NCI-H2171 treated with DMSO at 0.1 percent for 48 hours (cell line): ENCODE data around the gene SLC7A4.
"Not testable (repeated sequence)": the region's sequence is repeated elsewhere in the genome, so short reads cannot be mapped to it uniquely, and the experiment has no call there.

ENCODE experiments used
- DNase-seq: peaks from one replicate; lab custom pipeline; 2025; lab: John Stamatoyannopoulos, UW

SLC7A4 gene

DNA sequence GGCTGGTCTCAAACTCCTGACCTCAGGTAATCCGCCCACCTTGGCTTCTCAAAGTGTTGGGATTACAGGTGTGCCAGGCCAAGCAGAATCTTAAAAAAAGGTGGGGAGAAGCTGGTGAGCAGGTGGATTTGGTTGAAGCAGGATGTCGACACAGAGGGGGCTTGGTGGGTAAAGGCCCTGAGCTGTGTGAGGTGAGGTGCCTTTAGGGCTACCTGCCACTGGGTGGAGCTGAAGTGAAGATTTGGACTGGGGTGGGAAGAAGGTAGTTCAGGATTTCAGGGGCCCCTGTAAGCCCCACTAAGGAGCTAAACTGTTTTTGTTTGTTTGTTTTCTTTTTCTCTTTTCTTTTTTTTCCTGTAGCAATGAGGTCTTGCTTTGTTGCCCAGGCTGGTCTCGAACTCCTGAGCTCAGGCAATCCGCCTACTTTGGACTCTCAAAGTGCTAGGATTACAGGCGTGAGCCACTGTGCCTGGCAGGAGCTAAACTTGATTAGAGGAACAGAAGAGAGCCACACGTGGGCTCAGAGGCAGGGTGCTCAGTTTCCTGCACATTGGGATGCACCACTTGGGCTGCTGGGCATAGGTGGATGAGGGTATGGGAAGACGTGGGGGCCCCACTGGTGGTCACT lies 11.4 kb downstream of the SLC7A4 start:
- DNase-seq, result peak; percentile 26

DNA sequence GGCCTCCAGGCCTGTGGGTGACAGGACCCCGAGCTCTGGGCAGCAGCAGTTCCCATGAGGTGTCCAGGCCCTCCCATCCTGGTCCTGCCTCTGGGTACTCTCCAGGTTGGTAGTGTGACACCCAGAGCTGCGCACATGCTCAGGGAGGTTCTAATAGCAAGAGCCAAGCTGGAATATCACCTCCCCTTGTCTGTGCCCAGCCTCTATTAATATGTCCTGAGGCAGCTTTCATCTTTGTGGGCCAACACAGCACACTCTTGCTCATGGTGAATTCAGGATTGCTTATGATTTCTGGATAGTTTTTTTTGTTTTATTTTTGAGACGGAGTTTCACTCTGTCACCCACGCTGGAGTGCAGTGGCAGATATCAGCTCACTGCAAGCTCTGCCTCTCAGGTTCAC lies 14.0 kb downstream of the SLC7A4 start:
- no peak for DNase-seq

DNA sequence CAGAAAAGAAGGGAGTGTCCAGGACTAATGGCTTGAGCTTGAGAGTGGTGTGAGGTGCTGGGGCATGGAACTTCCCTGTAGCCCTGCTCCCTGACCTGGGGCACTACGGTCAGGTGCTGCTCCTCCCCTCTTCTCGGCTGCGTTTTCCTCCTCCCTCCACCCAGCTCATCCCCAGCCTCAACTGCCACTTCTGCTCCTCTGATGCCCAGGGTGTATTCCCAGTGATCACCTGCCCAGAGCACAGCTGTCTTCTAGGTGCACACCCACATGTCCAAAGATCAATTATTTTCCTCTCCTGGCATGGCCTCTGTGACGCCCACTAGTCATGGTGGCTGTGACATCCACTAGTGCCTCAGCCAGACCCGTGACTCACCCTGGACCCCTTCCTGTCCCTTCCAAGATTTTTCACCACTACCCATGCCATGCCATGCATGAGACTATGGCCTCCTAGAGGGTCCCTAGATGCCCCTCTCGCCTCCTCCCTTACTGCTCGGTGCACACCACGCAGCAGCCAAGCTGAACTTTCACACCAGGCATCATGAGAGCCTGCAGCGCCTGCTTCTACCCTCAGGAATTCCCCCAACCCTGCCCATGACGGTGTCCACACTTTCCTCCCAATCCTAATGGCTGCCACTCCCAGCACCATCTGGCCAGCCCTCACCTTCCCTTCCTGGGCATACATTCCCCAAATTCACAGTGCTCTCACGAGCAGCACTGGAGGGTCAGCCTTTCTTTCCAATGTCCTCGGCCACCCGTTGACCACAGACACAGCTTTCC lies 15.5 kb downstream of the SLC7A4 start:
- no peak for DNase-seq

DNA sequence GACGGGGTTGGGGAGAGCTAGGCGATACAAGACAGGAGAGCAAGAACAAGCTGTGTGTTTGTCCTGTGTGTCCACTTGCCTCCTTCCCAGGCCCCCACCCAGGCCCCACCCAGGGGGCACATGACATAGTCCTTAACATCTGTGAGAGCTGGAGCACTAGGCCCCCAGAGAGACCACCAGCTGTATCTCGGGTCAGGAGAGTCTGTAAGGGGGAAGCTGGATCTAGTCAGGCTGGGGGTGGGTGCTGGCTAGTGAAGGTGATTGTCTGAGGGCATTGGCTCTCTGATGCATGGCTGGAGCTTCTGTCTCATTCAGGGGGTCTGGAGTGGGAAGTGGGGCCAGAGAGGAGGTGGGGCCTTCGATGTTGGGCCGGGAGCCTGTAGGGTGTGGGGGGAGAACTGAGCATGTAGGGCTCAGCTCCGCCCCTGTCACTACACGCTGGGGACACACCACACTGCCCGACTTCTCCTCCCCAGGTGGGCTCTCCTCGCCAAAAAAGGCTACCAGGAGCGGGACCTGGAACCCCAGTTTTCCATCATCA lies 16.8 kb downstream of the SLC7A4 start:
- no peak for DNase-seq

DNA sequence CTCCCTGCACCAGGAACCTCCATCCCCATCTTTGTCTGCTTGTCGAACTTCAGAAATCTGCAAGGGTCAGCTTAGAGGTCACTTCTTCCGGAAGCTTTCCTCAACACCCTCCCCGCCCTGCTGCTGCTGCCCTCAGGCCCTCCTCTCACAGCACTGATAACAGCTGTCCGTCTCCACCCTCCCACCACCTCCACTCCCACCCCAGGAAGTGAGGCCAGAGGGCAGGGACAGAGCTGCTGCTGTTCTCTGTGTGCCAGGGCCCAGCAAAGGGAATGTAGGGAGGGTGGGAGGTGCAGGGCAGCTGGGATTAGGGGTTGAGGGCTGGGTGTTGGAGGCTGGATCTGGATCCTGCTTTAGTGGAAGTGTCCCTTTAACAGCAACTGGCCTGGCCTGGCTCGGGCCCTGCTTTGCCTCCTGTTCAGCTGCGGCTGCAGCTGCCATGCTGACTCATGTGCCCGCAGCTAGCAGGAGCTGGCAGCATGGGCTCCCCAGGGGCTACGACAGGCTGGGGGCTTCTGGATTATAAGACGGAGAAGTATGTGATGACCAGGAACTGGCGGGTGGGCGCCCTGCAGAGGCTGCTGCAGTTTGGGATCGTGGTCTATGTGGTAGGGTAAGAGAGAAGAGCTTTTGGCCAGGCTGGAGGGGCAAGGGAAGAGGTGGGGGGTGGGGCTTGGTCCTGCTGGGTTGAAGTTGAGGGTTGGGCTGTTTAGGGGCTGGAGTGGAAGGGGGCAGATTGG lies 17.5 kb downstream of the SLC7A4 start, which contains the start of gene P2RX6:
Gene P2RX6, plus strand, starts transcription at position 440 of the 740 bp plus-strand sequence. Its CDS starts 10 bp downstream, at position 450.
- DNase-seq, result peak; percentile 58

DNA sequence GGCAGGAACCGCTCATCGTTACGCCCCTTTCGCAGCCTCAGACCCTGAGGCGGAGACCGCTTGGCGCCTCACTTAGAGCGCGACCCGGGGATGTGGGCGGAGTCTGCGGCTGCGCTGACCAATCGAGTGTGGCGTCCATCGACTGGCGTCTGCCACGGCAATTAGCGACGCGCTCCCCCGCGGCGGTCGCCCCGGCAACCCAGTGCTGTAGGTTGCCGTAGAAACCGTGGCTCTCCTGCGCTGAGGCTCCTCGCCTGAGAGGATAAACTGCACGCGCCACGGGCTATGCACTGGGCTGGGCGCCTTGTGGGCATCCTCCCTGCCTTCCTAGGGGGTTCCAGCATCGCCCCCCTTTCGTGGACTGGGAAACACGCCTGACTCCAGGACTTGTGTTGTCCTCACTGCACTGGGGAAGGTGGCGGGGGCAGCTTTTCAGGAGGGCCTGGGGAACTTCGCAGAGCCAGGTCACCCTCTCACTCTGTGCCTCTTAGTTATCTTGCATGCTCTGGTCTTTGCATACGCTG lies 18.1 kb downstream of the SLC7A4 start:
- peak; percentile 94 for DNase-seq

DNA sequence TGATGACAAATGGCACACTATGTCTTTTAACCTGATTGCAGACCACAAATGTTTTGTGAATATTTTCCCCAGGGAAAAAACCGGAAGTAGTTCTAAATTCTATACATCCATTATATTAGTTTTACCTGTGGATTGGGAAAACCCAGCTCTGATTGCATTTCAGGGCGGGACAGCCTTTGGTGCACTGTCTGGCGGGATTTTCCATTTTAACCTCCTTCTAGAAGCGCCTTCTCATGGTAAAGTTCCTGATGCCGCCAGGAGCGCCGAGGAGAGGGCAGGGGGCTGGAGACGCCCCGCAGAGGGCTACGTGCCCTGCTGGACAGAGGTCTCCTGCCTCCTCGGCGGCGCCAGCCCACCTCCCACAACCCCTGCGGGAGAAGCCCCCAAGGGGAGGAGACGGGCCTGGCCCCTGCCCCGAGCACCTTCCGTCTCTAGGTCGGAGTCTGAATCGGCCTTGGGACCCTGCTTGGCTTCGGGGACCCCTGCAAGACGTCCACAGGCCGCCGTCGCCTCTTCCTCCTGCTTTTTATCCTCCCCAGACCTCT lies 18.6 kb downstream of the SLC7A4 start:
- DNase-seq, result peak; percentile 58

DNA sequence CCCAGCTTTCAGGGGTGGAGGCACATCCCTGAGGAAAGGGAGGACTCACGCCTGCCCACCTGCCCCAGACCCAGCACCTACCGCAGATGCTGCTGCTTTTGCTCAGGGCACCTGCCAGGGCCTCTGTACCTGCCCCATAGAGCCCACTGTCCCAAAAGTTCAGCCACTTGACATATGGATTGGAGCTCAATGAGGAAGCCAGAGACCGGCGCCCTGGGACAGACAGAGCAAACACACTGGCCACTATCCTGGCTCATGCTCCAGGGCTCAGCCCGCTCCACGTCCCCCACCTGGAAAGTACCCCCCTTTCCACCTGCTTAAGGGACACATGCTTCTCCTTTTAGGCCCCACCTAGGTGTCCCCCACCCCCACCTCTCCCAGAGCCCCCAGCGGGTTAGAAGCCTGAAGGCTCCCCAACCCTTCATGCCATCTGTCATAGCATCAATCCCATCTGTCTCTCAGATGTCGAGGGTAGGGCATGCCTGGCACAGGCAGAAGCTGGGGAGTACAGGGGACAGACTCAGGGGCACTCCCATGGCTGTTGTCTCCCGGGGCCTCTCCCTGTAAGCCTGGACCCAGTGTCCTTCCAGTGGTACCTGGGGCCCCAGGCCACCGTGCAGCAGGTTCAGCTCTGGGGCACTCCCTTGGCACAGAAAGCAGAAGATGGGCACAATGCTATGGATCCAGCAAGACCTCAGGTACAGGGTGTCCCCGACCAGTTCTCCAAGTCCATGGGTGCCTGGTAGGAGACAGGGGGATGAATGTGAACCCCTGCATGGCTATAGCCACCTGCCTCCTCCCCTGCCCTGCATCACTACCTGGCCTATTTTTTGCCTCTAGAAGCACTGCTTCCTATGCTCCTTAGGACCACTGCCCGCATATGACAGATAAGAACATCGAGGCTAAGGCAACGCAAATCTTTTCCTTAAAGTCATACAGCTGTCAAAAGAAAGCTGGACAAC lies 19.6 kb downstream of the SLC7A4 start:
- peak; percentile 84 for DNase-seq

DNA sequence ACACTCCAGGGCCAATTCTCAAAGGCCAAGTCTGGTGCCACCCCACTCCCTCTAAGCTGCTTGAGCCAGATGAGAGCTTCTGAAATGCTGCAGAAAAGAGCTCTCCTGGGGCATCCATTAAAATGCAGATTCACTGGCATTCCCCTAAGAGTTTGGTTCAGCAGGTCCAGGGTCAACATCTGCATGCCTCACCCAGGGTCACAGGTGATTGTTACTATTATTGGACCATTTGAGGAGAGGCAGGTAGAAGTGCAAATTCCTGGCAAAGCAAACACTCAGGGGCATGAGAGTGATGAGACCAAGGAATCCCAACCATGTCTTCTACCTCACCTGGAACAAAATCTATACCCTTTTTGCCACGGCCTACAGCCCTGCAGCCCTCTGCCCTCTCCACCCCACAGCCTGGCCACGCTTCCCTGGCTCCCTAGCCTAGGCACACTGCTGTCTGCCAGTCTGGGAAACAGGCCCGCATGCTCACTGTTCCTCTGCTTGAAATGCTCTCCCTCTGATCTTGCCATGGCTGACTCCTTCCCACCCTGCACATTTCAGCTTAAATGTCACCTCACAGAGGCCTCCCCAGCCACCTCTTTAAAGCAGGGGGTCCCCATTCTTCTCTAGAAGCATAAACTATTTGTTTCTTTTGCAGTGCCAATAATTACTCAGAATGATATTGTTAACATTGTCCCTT lies 21.8 kb downstream of the SLC7A4 start:
- DNase-seq, result no peak

DNA sequence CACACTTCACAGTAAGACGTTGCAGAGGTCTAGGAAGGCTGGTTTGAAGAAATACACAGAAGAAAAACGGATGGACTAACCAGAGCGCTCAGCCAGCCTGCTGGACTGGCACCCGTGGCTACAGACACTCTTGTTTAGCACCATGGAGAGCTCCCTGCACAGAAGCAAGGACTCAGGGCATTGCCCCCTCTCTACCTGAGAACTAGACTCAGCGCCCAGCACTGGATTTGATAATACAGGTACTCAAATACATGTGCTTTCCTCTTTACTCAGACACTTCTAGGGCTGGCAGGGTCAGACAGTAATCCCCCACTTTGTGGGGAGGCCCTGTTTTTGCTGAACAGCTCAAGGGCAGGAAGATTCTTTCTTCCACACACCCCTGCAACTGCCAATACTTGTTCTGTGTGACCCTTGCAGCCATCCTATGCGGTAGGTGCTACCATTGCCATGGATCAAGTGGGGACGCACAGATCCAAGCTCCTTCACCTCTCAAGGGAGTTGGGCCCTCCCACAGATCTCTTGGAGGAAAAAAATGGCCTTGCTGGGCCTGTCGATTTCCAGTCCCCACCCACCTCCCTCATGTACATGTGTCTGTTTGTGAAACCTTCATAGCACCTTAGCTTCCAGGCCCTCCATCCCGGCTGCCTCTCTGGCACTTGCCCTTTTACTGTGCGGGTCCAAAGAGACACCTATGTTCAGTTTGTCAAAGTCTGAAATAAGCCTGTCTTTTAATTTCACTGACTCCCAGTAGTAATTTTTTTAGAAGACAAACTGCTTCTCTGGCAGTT lies 22.5 kb downstream of the SLC7A4 start:
- no peak for DNase-seq

DNA sequence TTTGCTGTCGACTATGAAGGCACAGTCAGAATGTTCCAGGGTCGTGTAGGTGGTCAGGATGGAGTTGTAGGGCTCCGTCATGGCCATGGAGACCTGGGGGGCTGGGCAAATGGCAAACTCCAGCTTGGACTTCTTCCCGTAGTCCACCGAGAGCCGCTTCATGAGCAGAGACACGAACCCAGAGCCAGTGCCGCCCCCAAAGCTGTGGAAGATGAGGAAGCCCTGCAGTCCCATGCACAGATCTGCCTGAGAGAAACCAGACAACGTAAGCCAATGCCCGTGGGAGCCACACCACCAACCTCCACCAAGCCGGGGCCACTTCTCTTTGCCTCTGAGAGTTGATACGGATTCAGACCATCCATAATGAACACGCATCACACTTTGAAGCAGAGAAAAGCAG lies 23.2 kb downstream of the SLC7A4 start:
- not testable (repeated sequence) for DNase-seq

DNA sequence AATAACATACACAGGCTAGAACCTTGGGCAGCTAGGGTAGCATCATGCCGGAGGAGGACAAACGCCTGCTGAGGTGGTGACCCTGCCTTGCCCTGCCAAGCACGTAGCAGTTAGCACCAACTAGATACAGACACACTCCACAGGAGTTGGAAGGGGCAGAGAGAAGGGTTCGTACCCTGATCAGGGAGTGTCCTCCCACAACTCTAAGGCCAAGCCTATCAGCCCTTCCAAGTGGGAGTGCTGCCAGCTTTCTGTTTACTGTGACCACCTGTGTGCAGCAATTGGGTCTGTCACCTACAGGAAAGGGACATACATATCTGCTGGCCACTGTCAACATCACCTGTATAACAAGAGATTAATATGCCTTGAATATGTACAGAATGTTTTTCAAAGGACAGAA lies 28.6 kb downstream of the SLC7A4 start:
- no peak for DNase-seq

DNA sequence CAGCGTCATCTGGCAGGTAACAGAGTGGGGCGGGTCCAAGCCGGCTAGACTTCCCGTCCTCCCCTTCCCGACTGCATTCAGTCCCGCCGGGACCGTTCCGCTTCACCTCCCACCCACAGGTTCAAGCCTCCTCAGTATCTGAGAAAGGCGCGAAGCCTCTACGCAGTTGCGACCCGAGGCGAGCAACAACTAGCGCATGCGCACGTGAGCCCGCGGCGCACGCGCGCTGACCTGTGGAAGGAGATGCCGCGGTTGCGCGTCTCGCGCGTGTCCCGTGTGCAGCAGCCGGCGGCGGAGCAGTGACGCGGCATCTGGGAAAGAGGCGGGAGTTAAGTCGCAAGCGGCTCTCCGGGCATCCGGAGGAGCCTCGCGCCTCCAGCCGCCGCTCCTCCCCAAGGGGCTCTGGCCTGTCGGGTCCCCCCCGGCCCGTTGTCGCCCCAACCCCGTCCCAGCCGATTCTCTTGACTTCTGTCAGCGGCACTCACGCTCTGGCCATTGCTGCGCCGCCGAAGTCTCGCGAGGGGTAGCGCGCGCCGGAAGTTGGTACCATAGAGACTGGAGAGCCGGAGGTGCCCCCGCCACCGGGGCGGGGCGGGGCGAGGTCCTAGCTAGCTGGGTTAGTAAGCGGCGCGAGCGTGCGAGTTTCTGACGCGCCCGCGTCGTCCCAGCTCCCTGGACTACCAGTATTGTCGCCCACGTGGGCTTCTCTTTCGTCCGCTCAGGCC lies 30.6 kb downstream of the SLC7A4 start, which contains the start of gene THAP7:
Gene THAP7, minus strand, starts transcription at position 518 of the 725 bp plus-strand sequence. Its CDS starts 207 bp downstream, at position 311.
- DNase-seq, result peak; percentile 96

DNA sequence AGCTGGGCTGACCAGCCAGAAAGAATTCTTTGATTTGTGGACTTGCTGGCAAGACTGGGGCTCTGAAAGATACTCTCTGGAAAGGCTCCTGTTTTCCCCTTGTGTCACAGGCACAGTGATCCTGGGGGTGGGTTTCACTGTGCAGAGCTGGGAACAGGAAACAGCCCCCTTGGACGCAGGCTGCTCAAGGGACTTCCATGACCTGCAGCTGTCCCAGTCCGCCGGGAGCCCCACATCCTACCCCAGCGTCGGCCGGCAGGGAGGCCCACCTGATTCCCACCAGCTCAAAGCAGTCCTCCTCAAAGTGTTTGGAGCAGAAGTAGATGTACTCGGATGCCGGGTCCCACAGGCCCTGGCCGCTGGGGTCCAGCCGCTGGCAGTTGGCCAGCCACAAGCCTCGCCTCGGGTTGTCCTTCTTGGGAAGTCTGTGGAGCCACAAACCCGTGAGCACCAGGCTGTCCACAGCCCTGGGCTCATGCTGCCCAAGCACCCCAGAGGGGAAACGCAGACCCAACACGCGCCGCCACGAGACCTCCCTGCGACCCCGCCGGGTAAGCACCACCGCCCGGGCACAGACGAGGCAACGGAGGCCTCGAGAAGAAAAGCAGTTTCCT lies 31.3 kb downstream of the SLC7A4 start:
- peak; percentile 41 for DNase-seq

DNA sequence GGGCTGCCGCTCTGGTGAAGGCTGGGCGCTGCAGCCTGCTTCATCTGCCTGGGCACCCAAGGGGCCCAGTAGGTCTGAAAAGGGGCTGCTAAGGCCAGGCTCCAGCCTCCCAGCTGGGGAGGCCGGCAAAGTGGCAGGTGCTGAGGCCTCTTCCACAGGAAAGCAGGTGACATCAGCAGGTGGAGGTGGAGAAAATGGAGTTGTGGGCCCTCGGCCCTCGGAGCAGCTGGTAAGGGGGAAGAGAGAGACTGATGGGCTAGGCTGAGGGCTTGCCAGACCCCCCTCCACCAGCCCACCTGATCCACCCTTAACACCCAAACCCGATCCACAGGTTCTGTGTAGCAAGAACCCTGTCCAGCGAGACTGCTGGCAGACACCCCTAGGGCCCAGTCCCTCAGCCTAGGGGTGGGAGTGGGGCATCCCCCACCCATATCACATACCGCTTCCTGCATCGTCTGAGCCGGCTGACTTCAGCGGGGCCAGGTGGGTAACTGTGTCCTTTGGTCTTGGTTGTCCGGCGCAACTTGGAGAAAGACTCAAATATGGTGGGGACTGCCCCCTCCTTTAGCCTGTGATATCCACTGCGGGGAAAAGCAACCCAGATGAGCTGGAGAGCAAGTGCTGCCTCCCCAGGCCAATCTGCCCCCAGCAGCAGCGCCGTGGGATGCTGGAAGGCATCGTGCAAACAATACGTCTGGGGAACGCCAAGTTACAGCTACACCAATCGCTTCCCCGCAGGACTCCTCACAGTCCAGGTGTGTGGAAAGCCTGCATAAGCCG lies 32.0 kb downstream of the SLC7A4 start:
- peak; percentile 41 for DNase-seq

DNA sequence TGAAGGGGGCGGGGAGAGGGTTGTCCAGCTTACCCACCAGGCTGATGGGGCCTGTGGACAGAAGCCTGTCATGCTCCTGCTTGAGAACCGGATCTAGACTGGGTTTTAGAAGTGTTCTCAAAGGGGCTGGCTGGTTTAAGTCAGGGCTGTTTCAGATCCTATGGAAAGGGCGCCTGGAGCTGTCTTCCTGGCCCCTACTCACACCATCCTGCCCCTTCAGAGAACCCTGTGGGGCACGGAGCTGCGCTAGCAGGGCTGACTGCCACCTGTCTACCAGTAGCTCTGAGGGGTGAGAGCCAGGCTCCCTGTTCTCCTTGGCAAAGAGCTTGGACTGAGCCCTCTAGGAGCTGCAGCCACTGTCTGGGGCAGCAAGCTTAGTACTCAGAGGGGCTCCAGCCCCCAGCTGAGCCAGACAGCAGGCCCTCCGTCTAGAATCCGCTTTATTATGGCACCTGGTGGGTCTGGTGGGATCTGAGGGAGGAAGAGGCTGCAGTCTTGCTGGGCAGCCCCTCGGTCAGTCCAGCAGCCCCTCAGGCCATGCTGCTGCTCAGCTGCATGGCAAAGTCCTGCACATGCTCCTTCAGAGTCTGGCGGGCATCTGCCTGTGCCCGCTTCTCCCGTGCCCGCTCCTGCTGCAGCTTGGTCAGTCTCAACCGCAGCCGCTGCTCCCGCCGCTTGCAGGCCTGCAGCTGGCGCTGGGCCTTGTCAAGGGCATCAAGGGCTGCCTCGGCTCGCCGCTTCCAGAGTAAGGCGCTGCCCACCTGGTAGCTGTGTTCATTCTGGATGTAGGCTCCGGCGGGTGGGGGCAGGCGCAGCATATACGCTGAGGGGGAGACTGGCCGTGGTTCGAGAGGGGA lies 32.8 kb downstream of the SLC7A4 start:
- DNase-seq, result no peak
